K562 (cell line): ENCODE results near the gene KAT2B. TPM values are rescaled to one million over a fixed set of nuclear protein-coding genes. Genes with fewer than 3 reads are reported as not detected.
A peak's percentile ranks its signal among the peaks of the same experiment; 100 is the strongest.

Source experiments
- BHLHE40 ChIP-seq: IDR thresholded peaks from 2 replicates; pipeline ENCODE4 v1.6.1; 2011; ENCODE audit warnings: low read length, improper control_type of control experiment
- CLOCK ChIP-seq: fragments of 250-450 bp; sonication (Bioruptor Pico); IDR thresholded peaks from 2 replicates; pipeline ENCODE4 v1.4.0; 2020; ENCODE audit warnings: mild to moderate bottlenecking, moderate library complexity, borderline replicate concordance
- E2F3 ChIP-seq: fragments of 250-450 bp; sonication (Bioruptor Pico); IDR thresholded peaks from 2 replicates; pipeline ENCODE4 v1.4.0; 2020; ENCODE audit warnings: mild to moderate bottlenecking
- EHMT2 ChIP-seq: fragments of 450-650 bp; IDR thresholded peaks from 2 replicates; pipeline ENCODE4 v1.6.1; 2018; ENCODE audit warnings: antibody characterized with exemption
- HMG20A ChIP-seq: fragments of 450-650 bp; formaldehyde crosslinking; conservative IDR thresholded peaks from 2 replicates; pipeline ENCODE4 v1.4.0; 2020; ENCODE audit warnings: mild to moderate bottlenecking, mixed read lengths
- HMGXB4 ChIP-seq: sonication (generic); formaldehyde crosslinking; IDR thresholded peaks from 2 replicates; pipeline ENCODE4 v1.8.1; 2023; ENCODE audit warnings: mild to moderate bottlenecking, missing genetic modification reagents
- PCBP1 ChIP-seq: fragments of 200-400 bp; formaldehyde crosslinking; IDR thresholded peaks from 2 replicates; pipeline ENCODE4 v1.6.1; 2018; ENCODE audit warnings: mild to moderate bottlenecking, low read depth, low read length; ENCODE audit not compliant: poor library complexity, severe bottlenecking
- PHF8 ChIP-seq: fragments of 200-600 bp; sonication (generic); IDR thresholded peaks from 2 replicates; pipeline ENCODE4 v1.6.1; 2012; ENCODE audit warnings: mixed run types, mild to moderate bottlenecking, inconsistent platforms, low read length, moderate library complexity, borderline replicate concordance
- RAD21 ChIP-seq, 2 experiments: fragments of 250-450 bp in 1 of 2; fragments of 450-650 bp in 1 of 2; sonication (Bioruptor Pico) in 1 of 2; formaldehyde crosslinking in 1 of 2; IDR thresholded peaks in 1 of 2; conservative IDR thresholded peaks in 1 of 2; 2 replicates each; pipeline versions ENCODE4 v1.4.0 to v1.8.0; 2020 to 2022; ENCODE audit warnings: mild to moderate bottlenecking in 2 of 2, moderate library complexity in 1 of 2
- RBFOX2 ChIP-seq: fragments of 200-400 bp; formaldehyde crosslinking; IDR thresholded peaks from 2 replicates; pipeline ENCODE4 v1.6.1; 2017; ENCODE audit warnings: low read depth, mild to moderate bottlenecking, low read length, moderate library complexity
- RNF219 ChIP-seq: fragments of 250-450 bp; sonication (Bioruptor Pico); IDR thresholded peaks from 2 replicates; pipeline ENCODE4 v1.5.0; 2022; ENCODE audit warnings: mild to moderate bottlenecking
- UBTF ChIP-seq, 2 experiments: IDR thresholded peaks; 2 replicates each; pipeline ENCODE4 v1.6.1; 2012; ENCODE audit warnings: improper control_type of control experiment in 2 of 2, low read depth in 2 of 2, low read length in 2 of 2, borderline replicate concordance in 1 of 2
- USF2 ChIP-seq: sonication (generic); formaldehyde crosslinking; IDR thresholded peaks from 2 replicates; pipeline ENCODE4 v1.5.0; 2020; ENCODE audit warnings: missing genetic modification reagents
- ZNF41 ChIP-seq: fragments of 250-450 bp; sonication (Bioruptor Pico); conservative IDR thresholded peaks from 2 replicates; pipeline ENCODE4 v1.4.0; 2020; ENCODE audit warnings: mild to moderate bottlenecking
- ZNF695 ChIP-seq: fragments of 450-650 bp; formaldehyde crosslinking; IDR thresholded peaks from 2 replicates; pipeline ENCODE4 v1.4.0; 2020; ENCODE audit warnings: mild to moderate bottlenecking, moderate library complexity
- polyA plus RNA-seq, 8 experiments: library from polyadenylated mRNA; depleted of rRNA in 4 of 8; stranded (reverse) in 5 of 8; unstranded in 3 of 8; fragments of >200 nt; fragmentation: Nextera tagmentation in 2 of 8; fragmentation: Illumina TruSeq in 1 of 8; extraction: Ambion mirVana in 2 of 8; extraction: Trizol in 1 of 8; gene quantifications; 2 replicates each; pipeline versions ENCODE4 v1.2.1 to v1.2.3, GENCODE V29; 2011 to 2014; ENCODE audit warnings: inconsistent platforms in 1 of 8, missing spikeins in 1 of 8
- total RNA-seq, 7 experiments: library from RNA; depleted of rRNA in 6 of 7; stranded (reverse); fragments of >200 nt in 6 of 7; fragmentation: Illumina TruSeq in 2 of 7; extraction: Trizol in 2 of 7; gene quantifications; 2 replicates each; pipeline versions ENCODE4 v1.2.1 to v1.2.3, GENCODE V29; 2011 to 2021; ENCODE audit warnings: low replicate concordance in 1 of 7

The KAT2B gene
- total and polyA plus RNA-seq, 9 of the 15 experiments (the other 6 are each of a cell fraction or from before 2014, with no cell fraction given) = 3.3 to 14.9 (median 12.2) TPM

GRCh38 chr3:20185679-20186599 is 145.7 kb downstream of the KAT2B start, which contains the start of gene SGO1 (continued):
- peak; percentile 98 for TF ChIP-seq BHLHE40
- peak; percentile 69 for TF ChIP-seq E2F3 (CRISPR knock-in tag)
- TF ChIP-seq CLOCK = no peak
- TF ChIP-seq RNF219 (CRISPR knock-in tag) = no peak
- TF ChIP-seq RAD21 (CRISPR knock-in tag; conservative IDR thresholded peaks at IDR 0.05 in 1 of 2, IDR thresholded peaks at IDR 0.05 in 1 of 2) = 0 out of 4 replicates have a peak, but pooled peaks of 1 of the 2 experiments have one; percentile 6
- TF ChIP-seq PHF8 = peak; percentile 86
- TF ChIP-seq USF2 (CRISPR knock-in tag) = peak; percentile 100
- peak; percentile 18 for TF ChIP-seq PCBP1
- no peak for TF ChIP-seq EHMT2
- no peak for TF ChIP-seq ZNF41
- TF ChIP-seq HMG20A (CRISPR knock-in tag) = no peak
- TF ChIP-seq UBTF (IDR thresholded peaks at IDR 0.05; ENCODE audit: borderline replicate concordance in 1 of 2, low read depth in 2 of 2, low read length in 2 of 2) = no peak
- TF ChIP-seq RBFOX2 = peak; percentile 99
- TF ChIP-seq ZNF695 (CRISPR knock-in tag) = no peak
- no peak; the same call in 1 of the 2 replicates for TF ChIP-seq HMGXB4
